ENCODE data around the gene NEURL1B.

Gene NEURL1B

DNA sequence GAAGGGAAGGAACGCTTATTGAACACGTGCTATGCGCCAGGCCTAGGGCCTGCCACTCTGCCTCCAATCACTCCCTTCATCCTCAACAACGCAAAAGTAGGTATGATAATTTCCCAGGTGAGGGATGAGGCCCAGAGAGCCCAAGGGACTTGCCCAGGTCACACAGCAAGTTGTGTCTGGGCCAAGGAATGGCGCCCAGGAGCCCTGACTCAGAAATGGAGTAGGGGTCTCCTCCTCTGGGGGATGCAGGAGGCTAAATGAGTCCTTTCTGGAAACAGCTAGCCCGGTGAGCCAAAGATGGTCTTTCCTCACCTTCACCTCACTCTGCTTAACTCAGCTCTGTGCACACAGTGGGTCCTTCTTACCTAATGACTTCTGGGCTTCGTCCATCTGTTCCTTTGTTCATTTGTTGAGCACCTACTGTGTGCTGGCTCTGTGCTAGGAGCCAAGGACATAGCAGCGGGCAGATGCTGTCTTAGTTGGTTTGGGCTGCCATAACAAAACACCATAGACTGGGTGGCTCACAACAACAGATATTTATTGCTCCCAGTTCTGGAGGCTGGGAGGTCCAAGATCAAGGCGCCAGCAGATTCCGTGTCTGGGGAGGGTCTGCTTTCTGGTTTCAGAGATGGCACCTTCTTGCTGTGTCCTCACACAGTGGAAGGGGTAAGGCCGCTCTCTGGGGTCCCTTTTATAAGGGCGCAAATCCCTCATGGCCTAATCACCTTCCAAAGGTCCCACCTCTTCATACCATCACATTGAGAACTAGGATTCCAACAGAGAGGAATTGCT, 22.3 kb upstream of the NEURL1B start:
- DNase-seq (ENCODE audit: insufficient read length, low spot score) (no peak), FAIRE-seq (no peak)
- TF ChIP-seq, protein P1, sequence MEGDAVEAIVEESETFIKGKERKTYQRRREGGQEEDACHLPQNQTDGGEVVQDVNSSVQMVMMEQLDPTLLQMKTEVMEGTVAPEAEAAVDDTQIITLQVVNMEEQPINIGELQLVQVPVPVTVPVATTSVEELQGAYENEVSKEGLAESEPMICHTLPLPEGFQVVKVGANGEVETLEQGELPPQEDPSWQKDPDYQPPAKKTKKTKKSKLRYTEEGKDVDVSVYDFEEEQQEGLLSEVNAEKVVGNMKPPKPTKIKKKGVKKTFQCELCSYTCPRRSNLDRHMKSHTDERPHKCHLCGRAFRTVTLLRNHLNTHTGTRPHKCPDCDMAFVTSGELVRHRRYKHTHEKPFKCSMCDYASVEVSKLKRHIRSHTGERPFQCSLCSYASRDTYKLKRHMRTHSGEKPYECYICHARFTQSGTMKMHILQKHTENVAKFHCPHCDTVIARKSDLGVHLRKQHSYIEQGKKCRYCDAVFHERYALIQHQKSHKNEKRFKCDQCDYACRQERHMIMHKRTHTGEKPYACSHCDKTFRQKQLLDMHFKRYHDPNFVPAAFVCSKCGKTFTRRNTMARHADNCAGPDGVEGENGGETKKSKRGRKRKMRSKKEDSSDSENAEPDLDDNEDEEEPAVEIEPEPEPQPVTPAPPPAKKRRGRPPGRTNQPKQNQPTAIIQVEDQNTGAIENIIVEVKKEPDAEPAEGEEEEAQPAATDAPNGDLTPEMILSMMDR (IDR thresholded peaks at IDR 0.05; ENCODE audit: insufficient read depth, missing control alignments), result no peak

DNA sequence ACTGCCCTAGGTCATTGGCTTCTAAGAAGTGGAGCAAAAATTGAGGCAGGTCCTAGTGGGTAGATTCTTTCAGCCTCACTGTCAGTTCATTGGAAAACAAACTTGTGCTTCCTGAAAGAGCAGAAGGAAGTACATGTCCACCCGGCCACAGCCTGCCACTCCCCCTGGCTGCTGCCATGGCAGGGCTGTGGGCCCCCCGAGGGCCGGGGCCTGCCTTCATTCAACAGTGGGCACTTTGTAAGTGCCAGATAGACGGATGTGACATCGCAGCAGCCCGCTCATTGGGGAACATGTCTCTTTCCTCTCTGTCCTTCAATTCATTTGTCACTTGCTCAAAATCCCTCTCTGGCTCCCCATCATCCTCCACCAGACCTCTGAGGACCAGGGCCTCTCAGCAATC, 20.6 kb upstream of the NEURL1B start:
- DNase-seq (ENCODE audit: insufficient read length, low spot score) (no peak), FAIRE-seq (no peak)
- TF ChIP-seq, protein P1 (IDR thresholded peaks at IDR 0.05; ENCODE audit: insufficient read depth, missing control alignments), result no peak

GRCh38 chr5:172622091-172623046, 18.7 kb upstream of the NEURL1B start:
- DNase-seq (ENCODE audit: insufficient read length, low spot score), result no peak
- TF ChIP-seq, protein P1 (IDR thresholded peaks at IDR 0.05; ENCODE audit: insufficient read depth, missing control alignments), result no peak
- FAIRE-seq, result no peak

GRCh38 chr5:172623313-172623980, 17.6 kb upstream of the NEURL1B start:
- TF ChIP-seq, protein P1 (IDR thresholded peaks at IDR 0.05; ENCODE audit: insufficient read depth, missing control alignments), result no peak
- no peak for DNase-seq (ENCODE audit: insufficient read length, low spot score)
- no peak for FAIRE-seq

- DNase-seq (ENCODE audit: insufficient read length, low spot score) (no peak), FAIRE-seq (no peak)
- TF ChIP-seq, protein P1 (IDR thresholded peaks at IDR 0.05; ENCODE audit: insufficient read depth, missing control alignments), result no peak
These were observed 16.7 kb upstream of the NEURL1B start for GRCh38 chr5:172624083-172624995.

Data from D721Med (cell line).